GM21360 (cell line): Measurements from ENCODE around the gene PHF20.
"Not testable (repeated sequence)": the region's sequence is repeated elsewhere in the genome, so short reads cannot be mapped to it uniquely, and the experiment has no call there.

Source experiments
- ATAC-seq: cut with Tn5 transposase; IDR thresholded peaks from one replicate; pipeline ENCODE4 v1.9.1; 2021; ENCODE audit warnings: mild to moderate bottlenecking, moderate library complexity; ENCODE audit not compliant: unreplicated experiment

The PHF20 gene

DNA sequence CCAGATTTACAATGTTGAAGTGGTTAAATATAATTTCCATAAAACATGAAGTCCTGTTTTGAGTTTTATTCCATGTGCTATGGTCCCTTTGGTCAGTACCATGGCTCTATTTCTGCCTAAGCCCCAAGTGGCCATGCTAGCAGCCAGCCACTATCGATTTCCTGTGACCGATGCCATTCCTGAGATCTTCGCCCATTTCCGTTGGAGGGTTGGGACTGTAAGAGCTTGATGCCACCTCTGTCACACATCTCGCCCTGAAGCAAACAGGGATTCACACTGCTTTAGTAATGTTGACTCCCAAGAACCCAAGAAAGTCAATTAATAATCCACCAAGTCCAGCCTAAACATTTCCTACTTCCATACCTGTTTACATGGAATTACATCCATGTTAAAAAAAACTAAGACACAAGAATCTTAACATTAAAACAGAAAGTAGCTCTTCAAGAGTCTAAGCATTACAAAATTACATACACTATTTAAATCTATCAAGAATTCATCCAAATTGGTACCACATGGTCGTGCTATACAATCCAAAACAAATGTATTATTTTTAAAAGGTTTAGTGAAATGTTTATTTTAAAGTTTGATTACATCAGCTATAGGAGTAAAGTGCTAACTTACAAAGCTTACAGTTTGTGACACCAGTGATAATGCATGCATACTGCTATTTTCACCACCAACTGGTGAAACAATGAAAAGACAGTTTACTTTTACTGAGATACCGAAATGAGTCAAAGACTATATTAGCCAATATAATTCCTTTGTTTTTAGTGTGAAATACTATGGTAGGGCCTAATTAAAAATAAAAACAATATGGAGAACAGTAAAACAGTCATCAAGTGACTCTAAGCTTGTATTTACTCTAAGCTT is 32.3 kb upstream of the PHF20 start:
- no peak for ATAC-seq

DNA sequence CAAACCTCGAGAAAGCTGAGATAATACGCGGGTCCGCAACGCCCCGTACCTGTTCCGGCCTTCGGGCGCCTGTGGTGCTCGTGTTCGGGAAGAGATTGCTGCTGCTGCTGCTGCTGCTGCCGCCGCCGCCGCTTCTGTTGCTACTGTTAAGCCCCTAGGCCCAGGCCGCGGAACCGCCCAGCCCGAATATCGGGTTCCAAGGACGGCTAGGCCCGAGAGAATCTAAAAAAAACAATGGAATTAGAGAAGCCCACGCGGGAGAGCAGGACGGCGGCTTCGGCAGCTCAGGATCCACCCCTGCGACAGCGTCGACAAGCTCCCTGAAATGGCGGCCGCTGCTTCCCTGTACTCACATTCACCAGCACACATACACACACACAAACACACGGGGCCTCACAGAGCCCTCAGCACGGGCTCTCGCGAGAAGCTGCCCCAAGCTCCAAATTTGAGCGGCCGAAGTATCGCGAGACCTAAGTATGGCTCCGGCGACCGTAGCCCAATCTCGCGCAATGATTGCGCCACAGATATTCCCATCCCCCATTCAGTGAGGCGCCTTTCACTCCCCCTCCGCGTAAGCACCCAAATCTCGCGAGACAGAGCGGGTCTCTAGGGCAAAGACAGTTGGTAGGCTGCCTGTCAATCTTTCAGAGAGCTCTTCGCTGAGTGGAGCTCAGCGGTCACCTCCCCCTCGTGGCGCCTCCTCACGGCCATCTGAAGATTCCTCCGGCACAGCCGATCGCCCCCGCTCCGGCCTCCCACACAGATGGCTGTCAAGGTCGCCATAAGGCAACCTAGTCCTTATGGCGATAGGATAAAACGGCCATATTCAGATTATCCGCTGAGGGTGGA is 29.7 kb upstream of the PHF20 start, which contains the start of gene RBM39:
RBM39 (minus strand) TSS at position 369 of the 849 bp plus-strand sequence. CDS start 1,386 bp downstream, outside the sequence.
- peak; percentile 77 for ATAC-seq

DNA sequence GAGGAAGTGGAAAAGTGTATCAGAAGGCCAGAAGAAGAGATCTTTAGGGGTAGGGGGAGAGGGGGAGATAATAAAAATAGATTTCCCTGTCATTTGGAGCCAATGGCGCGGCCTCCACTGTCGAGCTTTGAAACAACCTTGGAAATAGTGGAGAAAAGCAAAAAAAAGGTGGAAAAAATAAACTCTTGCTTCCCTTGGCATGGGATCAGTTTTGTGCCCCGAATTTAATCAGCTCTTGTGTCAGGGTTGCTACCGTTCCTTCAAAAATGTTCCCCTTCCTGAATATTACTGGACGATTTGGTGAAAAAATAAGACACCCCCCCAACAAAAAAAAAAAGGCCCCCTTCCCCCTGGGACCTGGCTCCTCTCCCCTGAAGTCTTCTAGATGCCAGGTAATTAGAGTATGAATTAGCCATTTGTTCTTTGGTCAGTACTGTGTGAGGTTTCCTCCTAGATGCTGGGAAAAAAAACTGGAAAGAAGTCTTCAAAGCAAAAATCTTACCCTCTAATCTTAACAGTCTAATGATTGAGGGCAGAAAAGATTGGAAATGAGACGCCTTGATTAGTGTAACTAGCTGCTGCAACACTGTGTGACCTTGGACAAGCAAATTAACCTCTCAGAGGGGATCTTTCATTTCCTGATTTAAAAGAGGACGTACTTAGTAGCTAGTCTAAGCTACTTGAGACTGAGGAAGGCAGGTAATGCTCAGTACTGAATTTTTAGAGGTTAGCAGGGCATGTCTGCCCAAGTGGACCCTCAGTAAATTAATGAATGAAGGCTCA is 28.9 kb upstream of the PHF20 start:
- no peak for ATAC-seq

- ATAC-seq = no peak
Observed at GRCh38 chr20:35743693-35744491, 27.9 kb upstream of the PHF20 start.

DNA sequence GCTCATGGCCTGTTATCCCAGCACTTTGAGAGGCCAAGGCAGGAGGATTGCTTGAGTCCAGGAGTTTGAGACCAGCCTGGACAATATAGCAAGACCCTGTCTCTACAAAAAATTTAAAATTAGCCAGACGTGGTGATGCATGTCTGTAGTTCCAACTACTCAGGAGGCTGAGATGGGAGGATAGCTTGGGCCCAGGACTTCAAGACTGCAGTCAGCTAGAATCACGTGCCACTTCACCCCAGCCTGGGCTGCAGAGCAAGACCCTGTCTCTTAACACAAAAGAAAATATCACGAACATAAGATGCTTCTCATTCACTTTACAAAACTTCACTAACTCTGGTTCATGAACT is 27.3 kb upstream of the PHF20 start:
- ATAC-seq = not testable (repeated sequence)

GRCh38 chr20:35750611-35751010 is 21.2 kb upstream of the PHF20 start:
- ATAC-seq = no peak

DNA sequence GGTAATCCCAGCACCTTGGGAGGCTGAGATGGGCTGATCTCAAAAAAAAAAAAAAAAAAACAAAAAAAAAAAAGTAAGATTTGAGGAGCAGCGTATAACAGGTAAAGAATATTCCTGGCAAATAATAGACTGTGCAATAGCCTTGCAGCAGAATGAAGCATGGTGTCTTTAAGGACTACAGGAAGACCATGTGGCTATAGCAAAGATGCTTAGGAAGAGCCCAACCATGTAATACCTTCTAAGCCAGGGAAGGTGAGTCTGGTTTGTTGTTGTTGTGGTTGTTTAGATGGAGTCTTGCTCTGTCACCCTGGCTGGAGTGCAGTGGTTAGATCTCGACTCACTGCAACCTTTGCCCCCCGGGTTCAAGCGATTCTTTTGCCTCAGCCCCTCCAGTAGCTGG is 15.4 kb upstream of the PHF20 start:
- no peak for ATAC-seq

GRCh38 chr20:35757098-35757705 is 14.6 kb upstream of the PHF20 start:
- ATAC-seq = no peak

- ATAC-seq = not testable (repeated sequence)
Observed at GRCh38 chr20:35761548-35761947, 10.3 kb upstream of the PHF20 start.

- no peak for ATAC-seq
Observed at GRCh38 chr20:35762461-35762860, 9.4 kb upstream of the PHF20 start.

GRCh38 chr20:35764936-35765335 is 6.9 kb upstream of the PHF20 start:
- not testable (repeated sequence) for ATAC-seq

DNA sequence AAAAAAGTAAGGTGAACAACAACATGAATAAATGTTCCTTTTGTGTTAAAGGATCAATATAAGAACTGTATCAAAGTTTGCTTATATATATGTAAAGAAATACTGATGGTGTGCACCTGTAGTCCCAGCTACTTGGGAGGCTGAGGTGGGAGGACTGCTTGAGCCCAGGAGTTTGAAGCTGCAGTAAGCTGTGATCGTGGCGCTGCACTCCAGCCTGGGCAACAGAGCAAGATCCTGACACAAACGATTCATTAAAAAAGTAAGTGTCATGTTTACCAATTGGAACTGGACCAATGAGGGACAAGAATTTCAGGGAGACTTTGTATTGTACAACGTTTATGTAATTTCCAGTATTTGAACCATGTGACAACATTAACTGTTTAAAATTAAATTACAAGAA is 5.0 kb upstream of the PHF20 start:
- no peak for ATAC-seq

- no peak for ATAC-seq
Observed at GRCh38 chr20:35767683-35768481, 3.9 kb upstream of the PHF20 start.

DNA sequence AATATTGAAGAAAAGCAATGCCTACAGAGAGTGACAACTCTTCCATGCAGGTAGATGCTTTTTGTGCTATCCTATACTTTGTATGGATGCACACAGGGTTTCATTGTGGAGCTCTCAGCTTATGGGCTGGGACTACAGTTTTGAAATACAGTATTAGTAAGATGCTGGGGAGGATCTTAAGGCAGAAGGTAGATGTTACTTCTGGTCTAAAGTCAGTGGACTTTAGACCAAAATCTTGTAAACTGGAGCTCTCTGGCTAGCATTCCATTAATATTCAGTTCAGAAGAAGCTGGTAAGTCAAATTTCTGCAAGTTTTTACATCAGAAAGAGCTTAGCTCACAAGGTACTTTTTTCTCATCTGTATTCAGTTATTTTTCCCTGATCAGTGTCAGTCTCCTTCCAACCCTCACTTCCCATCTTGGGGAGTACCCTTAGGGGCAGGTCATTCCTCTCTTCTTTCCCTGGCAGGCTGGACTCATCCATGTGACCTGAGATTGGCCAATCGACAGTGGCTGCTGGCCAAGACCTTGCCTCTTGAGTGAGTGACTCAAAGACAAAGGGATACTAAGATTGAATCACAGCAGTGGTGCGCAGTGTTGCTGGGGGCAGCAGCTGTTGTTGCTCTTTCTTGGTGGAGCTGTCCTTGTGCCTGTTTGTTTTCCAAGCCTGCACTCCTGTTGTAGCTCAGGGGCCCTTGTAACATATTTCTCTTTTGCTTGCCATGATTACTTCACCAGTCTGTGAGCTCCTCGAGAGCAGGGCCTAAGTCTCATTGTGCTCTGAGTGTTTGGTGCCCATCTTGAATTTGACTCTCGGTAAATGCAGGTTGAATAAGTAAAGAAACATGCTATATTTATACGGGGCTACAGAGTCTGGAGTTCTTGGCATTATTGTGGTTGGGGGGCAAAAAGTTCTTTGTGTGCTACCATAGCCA is 2.8 kb upstream of the PHF20 start:
- ATAC-seq = no peak

GRCh38 chr20:35771367-35771688 is 487 bp upstream of the PHF20 start:
- ATAC-seq = no peak

- no peak for ATAC-seq
Observed at GRCh38 chr20:35772563-35773058, 796 bp downstream of the PHF20 start.

DNA sequence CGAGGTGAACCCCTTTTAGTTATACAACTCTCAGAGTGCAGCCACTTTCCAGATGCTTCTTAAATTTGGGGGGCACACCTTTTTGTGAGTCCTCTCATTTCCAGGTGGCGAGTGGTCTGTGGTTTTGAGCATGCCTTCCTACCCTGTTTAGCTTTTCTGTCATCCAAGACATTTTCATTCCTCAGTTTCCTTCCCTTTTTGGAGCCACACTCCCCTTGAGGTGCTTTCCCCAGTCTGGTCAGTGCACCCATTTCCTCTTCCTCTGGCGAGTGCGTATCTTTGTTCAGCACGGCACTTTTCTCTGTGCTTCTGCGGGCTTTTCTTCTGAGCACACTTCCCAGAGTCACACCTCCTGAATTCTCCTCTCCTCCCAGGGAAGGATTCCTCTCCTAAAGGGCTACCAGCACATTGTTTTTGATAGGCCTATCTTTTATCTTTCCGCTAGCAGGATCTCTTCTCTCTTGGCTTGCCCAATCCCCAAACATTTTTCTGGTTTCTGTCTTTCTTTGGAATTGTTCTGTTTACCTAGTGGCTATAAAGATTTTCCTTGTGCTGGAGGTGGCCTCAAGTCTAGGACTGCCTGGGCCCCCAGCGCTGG is 1.4 kb downstream of the PHF20 start:
- ATAC-seq = no peak

DNA sequence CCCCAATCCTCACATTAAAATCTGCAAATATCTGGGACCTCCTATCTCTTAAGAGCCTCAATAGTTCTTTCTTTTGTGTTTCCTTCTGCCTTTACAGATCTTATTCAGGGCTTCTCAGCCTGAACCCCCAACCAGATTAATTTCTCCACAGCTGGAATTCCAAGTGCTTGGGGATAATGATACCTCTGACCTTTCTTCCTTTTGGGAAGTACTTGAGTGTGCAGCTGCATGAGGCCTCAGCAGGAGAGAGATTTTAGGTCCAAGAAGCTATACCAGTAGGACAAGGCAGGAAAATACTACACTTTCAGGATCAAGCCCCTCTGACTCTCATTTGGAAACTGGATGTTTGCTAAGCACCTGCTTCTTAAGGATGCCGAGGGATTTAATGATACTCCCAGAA is 2.6 kb downstream of the PHF20 start:
- no peak for ATAC-seq
